Fibroblast of lung (primary cell): ENCODE data around the gene STARD8.

Source experiments
- CTCF ChIP-seq, 2 donors: IDR thresholded peaks in 1 of 2; conservative IDR thresholded peaks in 1 of 2; 1 replicate in 1 of 2; 2 replicates in 1 of 2; pipeline ENCODE4 v1.5.1; 2011 to 2012; ENCODE audit warnings: low read length in 2 of 2, control low read depth in 1 of 2, inconsistent platforms in 1 of 2, low read depth in 1 of 2, mild to moderate bottlenecking in 1 of 2
- EZH2 ChIP-seq: IDR thresholded peaks from 2 replicates; pipeline ENCODE4 v1.5.1; 2012; ENCODE audit warnings: low read length, control low read depth, mild to moderate bottlenecking; ENCODE audit errors: missing control alignments

GRCh38 chrX:68648960-68649359, 1.5 kb downstream of the STARD8 start:
- TF ChIP-seq CTCF (conservative IDR thresholded peaks at IDR 0.05 in 1 of 2, IDR thresholded peaks at IDR 0.05 in 1 of 2; ENCODE audit: low read depth in 1 of 2, low read length in 2 of 2) (no peak), EZH2 (no peak)
